HG03039 (cell line): Measurements from ENCODE around the gene TRIOBP.

Experiments used
- ATAC-seq: cut with Tn5 transposase; IDR thresholded peaks from one replicate; pipeline ENCODE4 v1.9.1; 2021; ENCODE audit warnings: mild to moderate bottlenecking, moderate library complexity; ENCODE audit not compliant: unreplicated experiment

The TRIOBP gene

GRCh38 chr22:37818409-37819104 is 121.7 kb downstream of the TRIOBP start:
- ATAC-seq = no peak

GRCh38 chr22:37819105-37819433 is 122.2 kb downstream of the TRIOBP start:
- no peak for ATAC-seq

DNA sequence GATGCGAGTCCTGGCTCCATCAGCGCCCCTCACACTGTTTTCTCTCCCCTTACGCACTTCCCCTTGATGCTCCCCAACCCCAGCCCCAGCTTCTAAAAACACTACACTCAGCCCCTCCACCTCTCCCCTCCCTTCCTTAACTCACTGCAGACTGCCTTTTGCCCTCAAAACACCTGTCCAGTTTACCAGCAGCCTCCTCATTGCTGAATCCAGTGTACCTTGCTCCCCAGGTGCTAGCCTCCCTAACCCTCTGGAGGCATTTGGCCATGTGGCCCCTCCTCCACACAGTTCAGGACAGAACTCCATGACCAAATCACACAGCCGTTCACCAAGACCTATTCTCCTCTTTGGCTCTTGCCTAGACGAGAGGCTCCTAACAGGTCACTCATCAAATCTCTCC is 123.5 kb downstream of the TRIOBP start:
- ATAC-seq = no peak

DNA sequence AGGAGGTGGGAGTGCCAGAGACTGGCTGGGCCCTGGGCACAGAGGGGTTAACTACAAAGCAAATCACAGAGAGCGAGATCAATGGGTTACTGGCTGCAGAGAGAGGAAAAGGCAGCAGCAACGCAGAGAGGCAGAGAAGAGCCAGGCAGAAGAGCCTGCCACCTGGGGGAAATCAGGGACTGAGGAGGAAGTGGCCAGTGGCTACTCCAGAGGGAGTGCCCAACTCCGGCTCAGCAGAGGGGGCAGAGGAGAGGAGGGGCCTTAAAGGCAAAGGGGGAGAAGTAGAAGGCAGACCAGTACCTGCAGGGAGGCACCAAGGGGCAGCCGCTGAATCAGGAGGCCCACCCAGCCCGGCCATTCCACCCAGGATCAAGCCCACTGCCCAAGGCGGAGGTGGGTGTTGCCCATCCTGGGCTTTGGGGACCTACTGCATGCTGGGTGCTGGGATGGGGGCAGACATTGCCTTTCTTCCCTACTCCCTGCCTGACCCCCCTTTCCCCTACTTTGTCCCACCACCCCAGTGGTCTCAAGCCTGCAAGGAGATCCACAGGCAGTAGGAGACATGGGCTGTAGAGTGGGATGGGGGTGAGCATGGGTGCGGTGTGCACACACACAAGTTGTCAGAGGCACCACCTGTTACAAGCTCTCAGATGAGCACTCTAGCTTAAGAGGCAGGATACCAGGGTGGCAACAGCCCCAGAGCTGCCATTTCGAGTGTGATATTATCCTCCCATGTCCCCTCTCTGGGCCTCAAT is 125.4 kb downstream of the TRIOBP start:
- no peak for ATAC-seq

GRCh38 chr22:37823134-37823985 is 126.5 kb downstream of the TRIOBP start, which contains the start of gene GALR3:
Gene GALR3 (plus strand): TSS chr22:37823382. CDS start chr22:37823407, 25 bp downstream.
- ATAC-seq = no peak

- no peak for ATAC-seq
These were observed 128.1 kb downstream of the TRIOBP start for GRCh38 chr22:37824674-37825641.
